NCI-H510A (cell line): ENCODE measurements around the gene RUFY1.
A peak's percentile ranks its signal among the peaks of the same experiment; 100 is the strongest.
"Not testable (repeated sequence)": the region's sequence is repeated elsewhere in the genome, so short reads cannot be mapped to it uniquely, and the experiment has no call there.

Experiments
- DNase-seq: peaks from one replicate; lab custom pipeline; 2025; lab: John Stamatoyannopoulos, UW

RUFY1 gene

DNA sequence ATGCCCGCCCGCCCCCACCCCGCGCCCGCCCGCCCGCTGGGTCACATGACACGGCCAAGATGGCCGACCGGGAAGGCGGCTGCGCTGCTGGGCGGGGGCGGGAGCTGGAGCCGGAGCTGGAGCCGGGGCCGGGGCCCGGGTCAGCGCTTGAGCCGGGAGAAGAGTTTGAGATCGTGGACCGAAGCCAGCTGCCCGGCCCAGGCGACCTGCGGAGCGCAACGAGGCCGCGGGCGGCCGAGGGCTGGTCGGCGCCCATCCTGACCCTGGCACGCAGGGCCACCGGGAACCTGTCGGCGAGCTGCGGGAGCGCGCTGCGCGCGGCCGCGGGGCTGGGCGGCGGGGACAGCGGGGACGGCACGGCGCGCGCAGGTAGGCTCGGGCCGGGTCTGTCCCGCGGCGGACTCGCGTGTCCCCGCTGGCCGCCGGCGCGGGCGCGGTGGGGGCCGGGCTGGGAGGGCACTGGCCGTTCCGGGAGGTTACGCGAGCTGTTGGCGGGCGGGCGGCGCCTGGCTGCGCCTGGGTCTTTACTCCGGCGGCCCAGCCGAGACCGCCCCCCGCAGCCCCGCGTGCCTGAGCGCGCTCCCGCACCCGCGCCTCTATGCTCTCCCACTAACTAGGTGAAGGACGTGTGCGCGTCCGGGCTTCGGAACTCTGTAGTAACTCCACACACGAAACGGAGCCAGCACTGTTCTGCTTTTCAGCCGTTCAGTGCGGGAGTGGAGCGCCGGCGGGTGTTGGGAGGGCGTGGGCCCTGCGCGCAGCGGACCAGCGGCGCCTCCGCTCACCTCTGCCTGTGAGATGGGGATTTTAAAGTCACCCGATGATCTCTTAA is at the start of gene RUFY1:
RUFY1 (plus strand) TSS at position 44 of the 832 bp plus-strand sequence; CDS start at position 60, 16 bp downstream.
- DNase-seq = peak; percentile 46

- DNase-seq = not testable (repeated sequence)
Measured at GRCh38 chr5:179501997-179502396, 48.4 kb upstream of the RUFY1 start.

- DNase-seq = not testable (repeated sequence)
Measured at GRCh38 chr5:179502420-179502819, 47.9 kb upstream of the RUFY1 start.

GRCh38 chr5:179504191-179504590 is 46.2 kb upstream of the RUFY1 start:
- no peak for DNase-seq

- no peak for DNase-seq
Measured at GRCh38 chr5:179504600-179505396, 45.6 kb upstream of the RUFY1 start.

- DNase-seq = no peak
Measured at GRCh38 chr5:179505636-179506261, 44.6 kb upstream of the RUFY1 start.

- no peak for DNase-seq
Measured at GRCh38 chr5:179509239-179509638, 41.1 kb upstream of the RUFY1 start.

GRCh38 chr5:179509845-179510244 is 40.5 kb upstream of the RUFY1 start:
- DNase-seq = no peak

GRCh38 chr5:179512452-179513000 is 37.8 kb upstream of the RUFY1 start:
- no peak for DNase-seq

GRCh38 chr5:179515501-179515900 is 34.9 kb upstream of the RUFY1 start:
- not testable (repeated sequence) for DNase-seq

DNA sequence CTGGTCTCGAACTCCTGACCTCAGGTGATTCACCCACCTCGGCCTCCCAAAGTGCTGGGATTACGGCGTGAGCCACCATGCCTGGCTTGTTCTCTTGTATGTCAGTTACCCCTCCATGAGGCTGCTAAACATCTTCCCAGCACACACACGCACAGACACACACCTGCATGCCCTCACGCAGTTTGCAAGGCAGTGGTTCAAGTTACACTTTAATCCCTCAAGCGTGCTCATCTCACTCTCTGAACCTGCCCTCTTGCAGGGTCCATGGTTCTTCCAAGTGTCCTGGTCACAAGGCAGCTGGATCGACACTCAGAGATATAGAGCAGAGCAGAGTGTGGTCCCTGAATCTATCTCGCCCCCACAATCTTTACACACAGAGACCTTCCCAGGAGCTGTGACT is 34.1 kb upstream of the RUFY1 start:
- DNase-seq = no peak

GRCh38 chr5:179517746-179518145 is 32.6 kb upstream of the RUFY1 start:
- DNase-seq = not testable (repeated sequence)

GRCh38 chr5:179518369-179518768 is 32.0 kb upstream of the RUFY1 start:
- DNase-seq = not testable (repeated sequence)

GRCh38 chr5:179519416-179520070 is 30.8 kb upstream of the RUFY1 start:
- DNase-seq = not testable (repeated sequence)

- not testable (repeated sequence) for DNase-seq
Measured at GRCh38 chr5:179522107-179522506, 28.2 kb upstream of the RUFY1 start.

DNA sequence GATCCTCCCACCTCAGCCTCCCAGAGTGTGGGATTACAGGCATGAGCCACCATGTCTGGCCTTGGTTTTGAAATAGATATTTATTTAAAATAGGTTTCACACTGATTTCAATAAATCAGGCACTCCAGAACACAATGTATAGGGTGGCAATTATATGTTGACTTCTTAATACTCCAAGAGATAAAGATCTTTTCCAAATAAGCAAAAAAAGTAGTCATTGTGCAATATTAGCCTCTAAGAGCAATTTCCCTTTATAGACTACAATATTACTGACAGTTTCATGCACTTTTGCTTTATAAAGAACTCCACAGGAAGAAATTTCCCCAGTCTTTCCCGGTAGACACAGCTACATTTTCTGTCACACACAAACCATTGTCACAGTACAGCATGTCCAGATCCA is 23.4 kb upstream of the RUFY1 start:
- no peak for DNase-seq

- no peak for DNase-seq
Measured at GRCh38 chr5:179530069-179530998, 20.0 kb upstream of the RUFY1 start.

GRCh38 chr5:179533024-179533423 is 17.3 kb upstream of the RUFY1 start:
- no peak for DNase-seq

- no peak for DNase-seq
Measured at GRCh38 chr5:179533907-179534306, 16.4 kb upstream of the RUFY1 start.

DNA sequence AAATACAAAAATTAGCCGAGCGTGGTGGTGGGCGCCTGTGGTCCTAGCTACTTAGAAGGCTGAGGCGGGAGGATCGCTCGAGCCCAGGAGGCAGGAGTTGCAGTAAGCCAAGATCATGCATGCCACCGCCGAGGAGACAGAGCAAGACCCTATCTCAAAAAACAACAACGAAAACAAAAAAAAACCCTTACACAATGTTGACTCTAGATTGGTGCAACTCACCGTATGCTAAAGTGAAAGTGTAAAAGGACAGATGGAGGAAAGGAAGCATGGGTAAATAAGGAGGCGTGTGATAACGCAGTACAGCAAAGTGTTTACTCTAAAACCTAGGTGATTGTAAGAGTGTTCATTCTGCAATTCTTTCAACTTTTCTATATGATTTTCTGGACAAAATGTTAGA is 15.9 kb upstream of the RUFY1 start:
- DNase-seq = no peak

- DNase-seq = no peak
Measured at GRCh38 chr5:179536676-179537075, 13.7 kb upstream of the RUFY1 start.
